Measurements from ENCODE around the gene FAM222B. TPM values are rescaled to one million over a fixed set of nuclear protein-coding genes. Genes with fewer than 3 reads are reported as not detected.
A peak's percentile ranks its signal among the peaks of the same experiment; 100 is the strongest.

Gene FAM222B
- total and polyA plus RNA-seq, 2 donors (not counting 1 experiment from before 2014, with no cell fraction given) = 10.8 to 23.1 TPM

- peak overlapping the region; percentile 87 for H3K9ac ChIP-seq (ENCODE audit: low read length)
- Mint-ChIP-seq H3K9me3 (ENCODE audit: insufficient read depth) (no peaks in the 10 kb centered on the region), H3K27ac (peak overlapping the region; percentile 92), H3K4me3 (peak overlapping the region; percentile 92), H3K4me1 (peaks cover 34% of the 10 kb centered on the region), H3K27me3 (no peaks in the 10 kb centered on the region)
- H3K4me3 ChIP-seq (ENCODE audit: control extremely low read depth in 1 of 5, extremely low read depth in 1 of 5, insufficient read depth in 1 of 5, low read depth in 2 of 5, low read length in 4 of 5) = peak overlapping the region; percentile 48 to 92 (median 77)
- H2AFZ ChIP-seq (ENCODE audit: insufficient read depth, low read depth, low read length, poor library complexity, severe bottlenecking) = peak overlapping the region; percentile 95
- H3K79me2 ChIP-seq (ENCODE audit: control insufficient read depth, insufficient read depth, low read length) = peaks cover 83% of the 10 kb centered on the region
- H3K9me3 ChIP-seq (ENCODE audit: control extremely low read depth in 1 of 3, control insufficient read depth in 2 of 3, insufficient read depth in 1 of 3, low read length in 2 of 3) = no peaks in the 10 kb centered on the region
- ChIA-PET CTCF (interaction anchor here (1.1 to 2.7 kb wide), 6 partner anchors 12 to 90 kb away, joined by 3 to 18 read pairs (median 4); partner anchors contain the start of genes DHRS13 and TLCD1), POLR2A (interaction anchor here (0.5 to 1.4 kb wide), 6 partner anchors 9 to 578 kb away, joined by 3 to 5 read pairs (median 4); partner anchors contain the start of genes BLTP2 and NEK8)
- no peaks in the 10 kb centered on the region for H3K36me3 ChIP-seq (replicated peaks in 1 of 2; ENCODE audit: control extremely low read depth in 1 of 2, control insufficient read depth in 1 of 2, extremely low read depth in 1 of 2, insufficient read depth in 2 of 2, low read length in 1 of 2)
- H3K4me2 ChIP-seq (replicated peaks; ENCODE audit: low read depth, low read length, poor library complexity, severe bottlenecking) = peak overlapping the region; percentile 90
- intact Hi-C loops (cut with micrococcal nuclease) = loop anchor here (1.0 to 2.0 kb wide), 5 partner anchors 30 to 140 kb away; partner anchors contain the start of genes DHRS13, FAM222B and NEK8
- peak overlapping the region; percentile 87 for H3K27ac ChIP-seq (ENCODE audit: low read length in 2 of 2)
- peaks cover 12 to 16% of the 10 kb centered on the region in 2 donors for H3K4me1 ChIP-seq (ENCODE audit: control insufficient read depth in 2 of 2, insufficient read depth in 2 of 2, low read length in 2 of 2)
- peaks cover 5% of the 10 kb centered on the region for H4K20me1 ChIP-seq (ENCODE audit: control insufficient read depth, insufficient read depth, low read length, poor library complexity, severe bottlenecking)
- no peaks in the 10 kb centered on the region for H3K27me3 ChIP-seq (replicated peaks in 1 of 4; ENCODE audit: control extremely low read depth in 1 of 4, control insufficient read depth in 3 of 4, insufficient read depth in 4 of 4, low read length in 3 of 4)
- DNase-seq = peak; percentile 95
- TF ChIP-seq EZH2 (IDR thresholded peaks at IDR 0.05; ENCODE audit: borderline replicate concordance, insufficient read depth, low read depth, low read length, poor library complexity, severe bottlenecking) = no peak
- no peak for TF ChIP-seq CTCF (IDR thresholded peaks at IDR 0.05)
- under 1% methylated on average over 38 of the region's 47 CpGs for WGBS (ENCODE audit: insufficient coverage)
- peak; percentile 99 for ATAC-seq (ENCODE audit: low read depth)
Measured at GRCh38 chr17:28812091-28812747, 30.4 kb downstream of the FAM222B start.

GRCh38 chr17:28811651-28812090 is 30.9 kb downstream of the FAM222B start:
- H2AFZ ChIP-seq (ENCODE audit: insufficient read depth, low read depth, low read length, poor library complexity, severe bottlenecking) = peak overlapping the region; percentile 95
- peak overlapping the region; percentile 87 for H3K27ac ChIP-seq (ENCODE audit: low read length in 2 of 2)
- peak overlapping the region; percentile 87 for H3K9ac ChIP-seq (ENCODE audit: low read length)
- ATAC-seq (ENCODE audit: low read depth) = no peak
- 14% methylated on average over 3 of the region's 6 CpGs for WGBS (ENCODE audit: insufficient coverage)
- no peaks in the 10 kb centered on the region for H3K9me3 Mint-ChIP-seq (ENCODE audit: insufficient read depth)
- CTCF ChIA-PET = interaction anchor here (1.1 to 2.7 kb wide), 6 partner anchors 12 to 137 kb away, joined by 3 to 18 read pairs (median 4); partner anchors contain the start of genes DHRS13 and TLCD1
- peaks cover 5% of the 10 kb centered on the region for H4K20me1 ChIP-seq (ENCODE audit: control insufficient read depth, insufficient read depth, low read length, poor library complexity, severe bottlenecking)
- DNase-seq = no peak
- H3K4me1 ChIP-seq (ENCODE audit: control insufficient read depth in 2 of 2, insufficient read depth in 2 of 2, low read length in 2 of 2) = peaks cover 12 to 16% of the 10 kb centered on the region in 2 donors
- H3K27me3 ChIP-seq (replicated peaks in 1 of 4; ENCODE audit: control extremely low read depth in 1 of 4, control insufficient read depth in 3 of 4, insufficient read depth in 4 of 4, low read length in 3 of 4) = no peaks in the 10 kb centered on the region
- POLR2A ChIA-PET = interaction anchor here (0.5 to 1.4 kb wide), 5 partner anchors 82 to 568 kb away, joined by 3 read pairs; partner anchors contain the start of gene NEK8
- H3K4me3 ChIP-seq (ENCODE audit: control extremely low read depth in 1 of 5, extremely low read depth in 1 of 5, insufficient read depth in 1 of 5, low read depth in 2 of 5, low read length in 4 of 5) = peak overlapping the region; percentile 35 to 92 (median 77)
- peak overlapping the region; percentile 90 for H3K4me2 ChIP-seq (replicated peaks; ENCODE audit: low read depth, low read length, poor library complexity, severe bottlenecking)
- peak overlapping the region; percentile 86 for H3K27ac Mint-ChIP-seq
- no peaks in the 10 kb centered on the region for H3K27me3 Mint-ChIP-seq
- H3K9me3 ChIP-seq (ENCODE audit: control extremely low read depth in 1 of 3, control insufficient read depth in 2 of 3, insufficient read depth in 1 of 3, low read length in 2 of 3) = no peaks in the 10 kb centered on the region
- no peak for TF ChIP-seq EZH2 (IDR thresholded peaks at IDR 0.05; ENCODE audit: borderline replicate concordance, insufficient read depth, low read depth, low read length, poor library complexity, severe bottlenecking)
- TF ChIP-seq CTCF (IDR thresholded peaks at IDR 0.05) = no peak
- H3K4me1 Mint-ChIP-seq = peaks cover 34% of the 10 kb centered on the region
- intact Hi-C loops (cut with micrococcal nuclease) = loop anchor here (1.0 to 2.0 kb wide), 5 partner anchors 31 to 141 kb away; partner anchors contain the start of genes DHRS13, FAM222B and NEK8
- H3K4me3 Mint-ChIP-seq = peak overlapping the region; percentile 92
- peaks cover 80% of the 10 kb centered on the region for H3K79me2 ChIP-seq (ENCODE audit: control insufficient read depth, insufficient read depth, low read length)
- no peaks in the 10 kb centered on the region for H3K36me3 ChIP-seq (replicated peaks in 1 of 2; ENCODE audit: control extremely low read depth in 1 of 2, control insufficient read depth in 1 of 2, extremely low read depth in 1 of 2, insufficient read depth in 2 of 2, low read length in 1 of 2)
